Endodermal cell (in vitro differentiated cells): Measurements from ENCODE around the gene CHIT1. TPM values are rescaled to one million over a fixed set of nuclear protein-coding genes. Genes with fewer than 3 reads are reported as not detected.

Source experiments
- DNase-seq: peaks from one replicate; pipeline ENCODE4 v3.0.0-alpha.2; 2017
- H3K27ac ChIP-seq: 2 replicates; pipeline ENCODE4 v1.5.1; 2013; ENCODE audit warnings: mild to moderate bottlenecking, low read depth, low read length, moderate library complexity
- H3K27me3 ChIP-seq: 2 replicates; pipeline ENCODE4 v1.6.1; 2013; ENCODE audit warnings: mild to moderate bottlenecking, low read length, moderate library complexity; ENCODE audit not compliant: insufficient read depth, control insufficient read depth, poor library complexity, severe bottlenecking
- H3K36me3 ChIP-seq: 2 replicates; pipeline ENCODE4 v1.7.0; 2013; ENCODE audit warnings: mild to moderate bottlenecking, low read length, moderate library complexity; ENCODE audit not compliant: control insufficient read depth, insufficient read depth
- H3K4me1 ChIP-seq: one replicate; pipeline ENCODE4 v1.7.0; 2013; ENCODE audit warnings: low read length; ENCODE audit not compliant: control insufficient read depth, insufficient read depth
- H3K4me3 ChIP-seq: 2 replicates; pipeline ENCODE4 v1.5.1; 2013; ENCODE audit warnings: mild to moderate bottlenecking, low read length, moderate library complexity
- H3K9ac ChIP-seq: 2 replicates; pipeline ENCODE4 v1.6.1; 2013; ENCODE audit warnings: mild to moderate bottlenecking, low read length, moderate library complexity; ENCODE audit not compliant: poor library complexity, severe bottlenecking; ENCODE audit errors: extremely low read depth
- H3K9me3 ChIP-seq: 2 replicates; pipeline ENCODE4 v1.6.1; 2013; ENCODE audit warnings: mild to moderate bottlenecking, low read length, moderate library complexity; ENCODE audit not compliant: control insufficient read depth
- H3K27ac Mint-ChIP-seq: 2 replicates; pipeline ENCODE4 v1.8.0; 2020; ENCODE audit warnings: mixed read lengths
- H3K27me3 Mint-ChIP-seq: 2 replicates; pipeline ENCODE4 v1.8.0; 2021; ENCODE audit warnings: mild to moderate bottlenecking, mixed read lengths; ENCODE audit not compliant: insufficient read depth
- H3K36me3 Mint-ChIP-seq: 2 replicates; pipeline ENCODE4 v1.8.0; 2020; ENCODE audit warnings: low read depth, mixed read lengths
- H3K4me1 Mint-ChIP-seq: 2 replicates; pipeline ENCODE4 v1.8.0; 2020; ENCODE audit warnings: mixed read lengths
- H3K4me3 Mint-ChIP-seq: 2 replicates; pipeline ENCODE4 v1.8.0; 2020; ENCODE audit warnings: mild to moderate bottlenecking, moderate library complexity, mixed read lengths
- H3K9me3 Mint-ChIP-seq: 2 replicates; pipeline ENCODE4 v1.8.0; 2020; ENCODE audit warnings: mild to moderate bottlenecking, mixed read lengths
- CTCF ChIP-seq: fragments of 200-600 bp; sonication (generic); conservative IDR thresholded peaks from 2 replicates; pipeline ENCODE4 v1.5.0; 2021; ENCODE audit warnings: antibody characterized with exemption, mild to moderate bottlenecking
- WGBS, 2 experiments: methylation state at CpG; one replicate each; pipeline versions ENCODE4 v1.1.5 to v1.1.7; 2013; ENCODE audit warnings: missing lambda C conversion rate in 2 of 2, mixed read lengths in 1 of 2; ENCODE audit not compliant: insufficient coverage in 1 of 2, insufficient read length in 1 of 2; 5-methylcytosine and 5-hydroxymethylcytosine counted together
- total RNA-seq, 2 donors: library from RNA; stranded (reverse); fragmentation: NEBNext Ultra II Directional in 1 of 2; extraction: Animal tissue kit (Norgen Biotek cat#: 25700) in 1 of 2; gene quantifications; 2 replicates in 1 of 2; 3 replicates in 1 of 2; pipeline ENCODE4 v1.2.1, GENCODE V29; 2021

The CHIT1 gene
- total RNA-seq, 2 donors from 2014 or later = 0.07 TPM; not detected in 1

- H3K4me3 Mint-ChIP-seq = no peak overlapping the region
- Histone ChIP-seq H3K4me1 (no peaks in the 10 kb centered on the region), H3K27me3 (no peaks in the 10 kb centered on the region), H3K9ac (no peak overlapping the region), H3K36me3 (no peaks in the 10 kb centered on the region), H3K4me3 (no peak overlapping the region), H3K27ac (no peak overlapping the region), H3K9me3 (no peaks in the 10 kb centered on the region)
- H3K4me1 Mint-ChIP-seq = peaks cover 2% of the 10 kb centered on the region
- no peaks in the 10 kb centered on the region for H3K9me3 Mint-ChIP-seq
- TF ChIP-seq CTCF = no peak
- WGBS, 2 experiments = 90 to 94% methylated on average over 8 of the region's 8 CpGs
- no peak overlapping the region for H3K27ac Mint-ChIP-seq
- DNase-seq = no peak
- H3K36me3 Mint-ChIP-seq = no peaks in the 10 kb centered on the region
- H3K27me3 Mint-ChIP-seq = peaks cover 21% of the 10 kb centered on the region
Observed at GRCh38 chr1:203199816-203200571, 29.5 kb downstream of the CHIT1 start.

- no peaks in the 10 kb centered on the region for H3K27me3 ChIP-seq
- H3K27ac ChIP-seq = no peak overlapping the region
- WGBS, 2 experiments = 92 to 96% methylated on average over 6 of the region's 6 CpGs
- Mint-ChIP-seq H3K27me3 (peaks cover 20% of the 10 kb centered on the region), H3K36me3 (no peaks in the 10 kb centered on the region), H3K4me1 (peaks cover 2% of the 10 kb centered on the region), H3K9me3 (no peaks in the 10 kb centered on the region), H3K4me3 (no peak overlapping the region), H3K27ac (no peak overlapping the region)
- no peak for TF ChIP-seq CTCF
- H3K4me1 ChIP-seq = no peaks in the 10 kb centered on the region
- H3K36me3 ChIP-seq = no peaks in the 10 kb centered on the region
- H3K9ac ChIP-seq = no peak overlapping the region
- H3K4me3 ChIP-seq = no peak overlapping the region
- H3K9me3 ChIP-seq = no peaks in the 10 kb centered on the region
- DNase-seq = no peak
Observed at GRCh38 chr1:203199481-203199815, 30.0 kb downstream of the CHIT1 start.

- peaks cover 2% of the 10 kb centered on the region for H3K4me1 Mint-ChIP-seq
- H3K9ac ChIP-seq = no peak overlapping the region
- no peak overlapping the region for H3K27ac ChIP-seq
- H3K36me3 ChIP-seq = no peaks in the 10 kb centered on the region
- DNase-seq = no peak
- no peak for TF ChIP-seq CTCF
- H3K36me3 Mint-ChIP-seq = no peaks in the 10 kb centered on the region
- H3K4me3 ChIP-seq = no peak overlapping the region
- no peaks in the 10 kb centered on the region for H3K9me3 ChIP-seq
- no peaks in the 10 kb centered on the region for H3K4me1 ChIP-seq
- H3K4me3 Mint-ChIP-seq = no peak overlapping the region
- H3K9me3 Mint-ChIP-seq = no peaks in the 10 kb centered on the region
- H3K27me3 ChIP-seq = no peaks in the 10 kb centered on the region
- no peak overlapping the region for H3K27ac Mint-ChIP-seq
- H3K27me3 Mint-ChIP-seq = peaks cover 19% of the 10 kb centered on the region
- 93 to 100% methylated on average over 3 of the region's 3 CpGs for WGBS, 2 experiments
Observed at GRCh38 chr1:203199002-203199401, 30.5 kb downstream of the CHIT1 start.
